Mesothelial cell of epicardium (in vitro differentiated cells): ENCODE measurements around the gene SLC29A1. TPM values are rescaled to one million over a fixed set of nuclear protein-coding genes. Genes with fewer than 3 reads are reported as not detected.

Experiments
- DNase-seq, 2 experiments: peaks; one replicate each; pipeline ENCODE4 v3.0.0; 2021; ENCODE audit warnings: low spot score in 2 of 2; ENCODE audit not compliant: unreplicated experiment in 2 of 2
- H3K27ac Mint-ChIP-seq: 2 replicates; pipeline ENCODE4 v1.8.0; 2021; ENCODE audit warnings: mixed read lengths
- H3K27me3 Mint-ChIP-seq: 2 replicates; pipeline ENCODE4 v1.8.0; 2021; ENCODE audit warnings: low read depth, mixed read lengths
- H3K36me3 Mint-ChIP-seq: 2 replicates; pipeline ENCODE4 v1.8.0; 2021; ENCODE audit warnings: mixed read lengths
- H3K4me1 Mint-ChIP-seq: 2 replicates; pipeline ENCODE4 v1.8.0; 2021; ENCODE audit warnings: mixed read lengths
- H3K4me3 Mint-ChIP-seq: 2 replicates; pipeline ENCODE4 v1.8.0; 2021; ENCODE audit warnings: mild to moderate bottlenecking, moderate library complexity, mixed read lengths
- H3K9me3 Mint-ChIP-seq: 2 replicates; pipeline ENCODE4 v1.8.0; 2021; ENCODE audit warnings: mixed read lengths
- CTCF ChIP-seq: fragments of 200-600 bp; sonication (generic); IDR thresholded peaks from one replicate; pipeline ENCODE4 v1.5.0; 2021; ENCODE audit warnings: antibody characterized with exemption; ENCODE audit not compliant: unreplicated experiment
- total RNA-seq: library from RNA; stranded (reverse); gene quantifications from 3 replicates; pipeline ENCODE4 v1.2.1, GENCODE V29; 2021

SLC29A1 gene
- total RNA-seq, 1 donor from 2014 or later: 13.2 TPM

- no peak for TF ChIP-seq CTCF
- Mint-ChIP-seq H3K27ac (no peak overlapping the region), H3K4me1 (peaks cover 31% of the 10 kb centered on the region)
Observed at GRCh38 chr6:44238687-44239350, 15.4 kb downstream of the SLC29A1 start.

GRCh38 chr6:44243345-44243744 is 19.9 kb downstream of the SLC29A1 start:
- TF ChIP-seq CTCF: no peak
- H3K27ac Mint-ChIP-seq: no peak overlapping the region
- DNase-seq: no peak
- H3K4me3 Mint-ChIP-seq: no peak overlapping the region
- peaks cover 16% of the 10 kb centered on the region for H3K4me1 Mint-ChIP-seq
- H3K9me3 Mint-ChIP-seq: no peaks in the 10 kb centered on the region
- H3K36me3 Mint-ChIP-seq: peaks cover under 1% of the 10 kb centered on the region
- peaks cover 4% of the 10 kb centered on the region for H3K27me3 Mint-ChIP-seq

More at GRCh38 chr6:44238687-44239350, 15.4 kb downstream of the SLC29A1 start:
- peaks cover 4% of the 10 kb centered on the region for H3K27me3 Mint-ChIP-seq
- H3K36me3 Mint-ChIP-seq: no peaks in the 10 kb centered on the region
- DNase-seq: no peak
- H3K4me3 Mint-ChIP-seq: peak overlapping the region; percentile 87
- H3K9me3 Mint-ChIP-seq: no peaks in the 10 kb centered on the region

- H3K4me3 Mint-ChIP-seq: peak overlapping the region; percentile 98
- TF ChIP-seq CTCF: no peak
- no peak for DNase-seq
- H3K4me1 Mint-ChIP-seq: peaks cover 27% of the 10 kb centered on the region
- peak overlapping the region; percentile 99 for H3K27ac Mint-ChIP-seq
- no peaks in the 10 kb centered on the region for H3K9me3 Mint-ChIP-seq
- H3K27me3 Mint-ChIP-seq: no peaks in the 10 kb centered on the region
- H3K36me3 Mint-ChIP-seq: peaks cover 18% of the 10 kb centered on the region
Observed at GRCh38 chr6:44245391-44245911, 22.1 kb downstream of the SLC29A1 start.

GRCh38 chr6:44245912-44246662 is 22.7 kb downstream of the SLC29A1 start:
- H3K4me1 Mint-ChIP-seq: peaks cover 27% of the 10 kb centered on the region

More at GRCh38 chr6:44245912-44246662, 22.7 kb downstream of the SLC29A1 start:
- Mint-ChIP-seq H3K36me3 (peaks cover 23% of the 10 kb centered on the region), H3K27me3 (no peaks in the 10 kb centered on the region), H3K9me3 (no peaks in the 10 kb centered on the region), H3K4me3 (peak overlapping the region; percentile 98), H3K27ac (peak overlapping the region; percentile 99)
- no peak for TF ChIP-seq CTCF
- DNase-seq: peak; percentile 74 to 91
